HEK293 (cell line): ENCODE data around the gene TCHHL1.

Experiments used
- CTCF ChIP-seq: fragments of 450-650 bp; formaldehyde crosslinking; IDR thresholded peaks from 2 replicates; pipeline ENCODE4 v1.5.1; 2016; ENCODE audit warnings: missing biosample characterization, missing genetic modification characterization
- ZNF629 ChIP-seq: fragments of 450-650 bp; formaldehyde crosslinking; IDR thresholded peaks from 2 replicates; pipeline ENCODE4 v1.5.1; 2017; ENCODE audit warnings: missing biosample characterization, missing genetic modification characterization

- no peak for TF ChIP-seq ZNF629
- peak; percentile 88 for TF ChIP-seq CTCF (tag by site-specific recombination)
Observed at GRCh38 chr1:152112101-152112884, 23.4 kb upstream of the TCHHL1 start.
